Measurements from ENCODE around the gene TXNDC8. TPM values are rescaled to one million over a fixed set of nuclear protein-coding genes. Genes with fewer than 3 reads are reported as not detected.
A peak's percentile ranks its signal among the peaks of the same experiment; 100 is the strongest.

The TXNDC8 gene
- total RNA-seq, 2 donors from 2014 or later: not detected

DNA sequence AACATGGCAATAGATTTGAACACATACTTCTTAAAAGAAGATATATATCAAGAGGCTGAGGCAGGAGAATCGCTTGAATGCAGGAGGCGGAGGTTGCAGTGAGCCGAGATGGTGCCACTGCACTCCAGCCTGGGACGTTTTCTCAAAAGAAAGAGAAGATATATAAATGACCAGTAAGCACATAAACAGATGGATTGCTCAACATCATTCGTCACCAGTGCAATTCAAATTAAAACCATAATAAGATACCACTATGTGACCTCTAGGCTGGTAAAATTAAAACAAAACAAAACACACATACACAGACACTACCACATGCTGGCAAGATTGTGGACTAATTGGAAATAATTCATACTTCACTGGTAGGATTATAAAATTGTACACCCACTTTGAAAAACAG is 76.0 kb downstream of the TXNDC8 start:
- H3K4me3 ChIP-seq: no peak overlapping the region
- DNase-seq (ENCODE audit: low spot score): no peak
- no peak overlapping the region for H3K27ac ChIP-seq
- no peaks in the 10 kb centered on the region for H3K9me3 ChIP-seq
- H3K27me3 ChIP-seq: no peaks in the 10 kb centered on the region
- TF ChIP-seq, protein P1, sequence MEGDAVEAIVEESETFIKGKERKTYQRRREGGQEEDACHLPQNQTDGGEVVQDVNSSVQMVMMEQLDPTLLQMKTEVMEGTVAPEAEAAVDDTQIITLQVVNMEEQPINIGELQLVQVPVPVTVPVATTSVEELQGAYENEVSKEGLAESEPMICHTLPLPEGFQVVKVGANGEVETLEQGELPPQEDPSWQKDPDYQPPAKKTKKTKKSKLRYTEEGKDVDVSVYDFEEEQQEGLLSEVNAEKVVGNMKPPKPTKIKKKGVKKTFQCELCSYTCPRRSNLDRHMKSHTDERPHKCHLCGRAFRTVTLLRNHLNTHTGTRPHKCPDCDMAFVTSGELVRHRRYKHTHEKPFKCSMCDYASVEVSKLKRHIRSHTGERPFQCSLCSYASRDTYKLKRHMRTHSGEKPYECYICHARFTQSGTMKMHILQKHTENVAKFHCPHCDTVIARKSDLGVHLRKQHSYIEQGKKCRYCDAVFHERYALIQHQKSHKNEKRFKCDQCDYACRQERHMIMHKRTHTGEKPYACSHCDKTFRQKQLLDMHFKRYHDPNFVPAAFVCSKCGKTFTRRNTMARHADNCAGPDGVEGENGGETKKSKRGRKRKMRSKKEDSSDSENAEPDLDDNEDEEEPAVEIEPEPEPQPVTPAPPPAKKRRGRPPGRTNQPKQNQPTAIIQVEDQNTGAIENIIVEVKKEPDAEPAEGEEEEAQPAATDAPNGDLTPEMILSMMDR (IDR thresholded peaks at IDR 0.05): no peak
- H3K4me1 ChIP-seq: peaks cover 0 to 9% of the 10 kb centered on the region in 2 donors
- H3K36me3 ChIP-seq: no peaks in the 10 kb centered on the region

- H3K9me3 ChIP-seq: no peaks in the 10 kb centered on the region
- DNase-seq (ENCODE audit: low spot score): no peak
- TF ChIP-seq, protein P1 (IDR thresholded peaks at IDR 0.05): no peak
Observed at GRCh38 chr9:110260911-110261310, 76.8 kb downstream of the TXNDC8 start.

DNA sequence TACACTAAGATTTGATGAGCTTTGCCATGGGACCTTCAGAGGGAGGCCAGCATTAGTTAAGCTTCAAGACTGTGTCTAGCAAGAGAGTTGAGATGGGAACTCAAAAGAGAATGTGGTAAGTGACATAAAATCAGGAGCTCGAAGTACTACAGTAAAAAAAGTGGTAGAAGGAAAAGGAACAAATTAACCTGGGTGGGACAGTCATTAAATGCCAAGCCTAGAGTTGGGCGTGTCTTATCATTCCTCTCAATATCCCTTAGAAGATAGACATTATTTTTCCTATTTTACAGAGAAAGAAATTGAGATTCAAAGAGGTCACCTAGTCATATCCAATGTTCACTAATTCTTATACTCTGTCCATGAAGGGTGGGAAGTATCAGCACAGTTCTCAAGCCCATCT is 78.1 kb downstream of the TXNDC8 start:
- no peaks in the 10 kb centered on the region for H3K9me3 ChIP-seq
- TF ChIP-seq, protein P1 (IDR thresholded peaks at IDR 0.05): no peak

More at GRCh38 chr9:110260911-110261310, 76.8 kb downstream of the TXNDC8 start:
- Histone ChIP-seq H3K4me1 (peaks cover 0 to 9% of the 10 kb centered on the region in 2 donors), H3K27me3 (no peaks in the 10 kb centered on the region), H3K36me3 (no peaks in the 10 kb centered on the region), H3K4me3 (no peak overlapping the region), H3K27ac (no peak overlapping the region)

DNA sequence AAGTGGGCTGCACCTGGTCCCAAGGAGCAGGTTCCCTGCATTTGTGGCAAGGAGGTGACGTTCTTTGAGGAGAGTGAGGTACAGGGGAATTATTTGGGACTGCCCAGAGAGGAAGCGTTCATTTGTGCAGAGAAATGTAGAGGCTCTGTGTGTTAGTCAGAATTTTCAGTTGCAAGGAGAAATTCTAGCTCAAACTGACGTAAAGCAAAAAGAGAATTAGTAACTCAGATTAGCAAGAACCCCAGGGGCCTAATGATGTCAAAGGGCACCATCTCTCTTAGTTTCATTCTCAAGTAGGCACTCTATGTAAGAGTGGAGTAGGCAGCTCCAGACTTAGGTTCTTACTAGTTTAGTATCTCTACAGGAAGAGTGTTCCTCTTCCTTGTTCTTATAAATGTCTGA is 79.0 kb downstream of the TXNDC8 start:
- TF ChIP-seq, protein P1 (IDR thresholded peaks at IDR 0.05): no peak
- no peak overlapping the region for H3K27ac ChIP-seq

More for the DNA sequence above, 78.1 kb downstream of the TXNDC8 start:
- no peak for DNase-seq (ENCODE audit: low spot score)
- no peak overlapping the region for H3K4me3 ChIP-seq
- no peak overlapping the region for H3K27ac ChIP-seq
- peaks cover 0 to 16% of the 10 kb centered on the region in 2 donors for H3K4me1 ChIP-seq
- no peaks in the 10 kb centered on the region for H3K27me3 ChIP-seq
- H3K36me3 ChIP-seq: no peaks in the 10 kb centered on the region

GRCh38 chr9:110257956-110258355 is 79.7 kb downstream of the TXNDC8 start:
- Histone ChIP-seq H3K36me3 (no peaks in the 10 kb centered on the region), H3K4me1 (peaks cover 0 to 23% of the 10 kb centered on the region in 2 donors), H3K9me3 (no peaks in the 10 kb centered on the region), H3K4me3 (no peak overlapping the region), H3K27ac (peak overlapping the region; percentile 91 to 95), H3K27me3 (no peaks in the 10 kb centered on the region)
- DNase-seq (ENCODE audit: low spot score): no peak
- TF ChIP-seq, protein P1 (IDR thresholded peaks at IDR 0.05): no peak

More for the DNA sequence above, 79.0 kb downstream of the TXNDC8 start:
- Histone ChIP-seq H3K36me3 (no peaks in the 10 kb centered on the region), H3K27me3 (no peaks in the 10 kb centered on the region), H3K4me3 (no peak overlapping the region), H3K4me1 (peaks cover 0 to 23% of the 10 kb centered on the region in 2 donors), H3K9me3 (no peaks in the 10 kb centered on the region)
- DNase-seq (ENCODE audit: low spot score): no peak

Measured in right atrium auricular region (tissue), 2 donors.